Activated T-cell treated with anti-CD3 and anti-CD28 coated beads, Interleukin-2, amount 50 U/mL, for 24 hours (primary cell): ENCODE results near the gene RPH3AL.
A peak's percentile ranks its signal among the peaks of the same experiment; 100 is the strongest.
"Not testable (repeated sequence)": the region's sequence is repeated elsewhere in the genome, so short reads cannot be mapped to it uniquely, and the experiment has no call there.

Experiments
- DNase-seq: peaks from one replicate; pipeline ENCODE4 v3.0.0-alpha.2; 2020
- H3K27ac Mint-ChIP-seq: 2 replicates; pipeline ENCODE4 v1.8.0; 2020; ENCODE audit warnings: mild to moderate bottlenecking, mixed read lengths
- H3K27me3 Mint-ChIP-seq: 2 replicates; pipeline ENCODE4 v1.8.0; 2020; ENCODE audit warnings: mixed read lengths
- H3K36me3 Mint-ChIP-seq: 2 replicates; pipeline ENCODE4 v1.8.0; 2020; ENCODE audit warnings: low read depth, mixed read lengths
- H3K4me1 Mint-ChIP-seq: 2 replicates; pipeline ENCODE4 v1.8.0; 2020; ENCODE audit warnings: low read depth, mixed read lengths
- H3K4me3 Mint-ChIP-seq: 2 replicates; pipeline ENCODE4 v1.8.0; 2020; ENCODE audit warnings: mild to moderate bottlenecking, moderate library complexity, mixed read lengths
- H3K9me3 Mint-ChIP-seq: 2 replicates; pipeline ENCODE4 v1.8.0; 2020; ENCODE audit warnings: mixed read lengths

Gene RPH3AL

DNA sequence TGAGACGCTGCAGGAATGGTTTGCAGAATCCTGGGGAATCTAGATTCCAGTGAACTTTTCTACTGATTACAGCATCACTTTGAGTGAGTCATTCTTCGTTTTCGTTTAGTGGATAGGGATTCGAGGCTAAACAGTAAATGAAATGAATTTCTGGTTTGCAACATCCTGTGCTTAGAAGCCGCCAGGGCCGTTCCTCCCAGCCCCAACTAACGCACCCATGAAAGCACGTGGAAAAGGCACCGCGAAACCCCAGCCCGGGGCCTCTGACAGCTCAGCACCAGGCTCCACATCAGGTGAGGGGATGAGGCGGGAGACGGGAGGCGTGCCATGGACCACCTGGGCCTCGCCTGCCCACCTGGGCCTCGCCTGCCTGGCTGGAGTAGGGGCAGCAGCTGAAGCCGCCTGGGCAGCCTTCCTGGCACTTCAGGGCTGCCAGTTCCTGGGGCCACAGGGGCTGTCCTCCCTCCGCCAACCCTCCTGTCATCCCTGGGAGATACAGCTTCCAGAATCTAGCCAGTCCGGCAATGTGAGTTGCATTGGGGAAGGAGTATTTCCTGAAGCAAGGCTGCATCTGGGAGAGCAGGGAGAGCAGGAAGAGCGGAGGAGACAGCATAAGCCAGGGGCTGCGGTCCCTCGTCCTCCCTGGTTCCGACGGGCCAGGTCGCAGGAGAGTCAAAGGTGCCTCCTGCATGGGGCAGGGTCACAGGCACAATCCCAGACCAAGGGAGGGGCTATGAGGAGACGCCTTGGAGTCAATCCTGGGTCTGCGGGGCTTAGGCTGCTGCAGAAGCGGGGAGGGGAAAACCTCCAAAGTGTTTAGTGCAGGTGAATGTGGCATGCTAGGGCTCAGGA, 78.4 kb downstream of the RPH3AL start:
- Mint-ChIP-seq H3K36me3 (no peaks in the 10 kb centered on the region), H3K4me1 (no peaks in the 10 kb centered on the region), H3K27ac (no peak overlapping the region), H3K27me3 (no peaks in the 10 kb centered on the region), H3K4me3 (no peak overlapping the region), H3K9me3 (no peaks in the 10 kb centered on the region)
- DNase-seq: no peak

DNA sequence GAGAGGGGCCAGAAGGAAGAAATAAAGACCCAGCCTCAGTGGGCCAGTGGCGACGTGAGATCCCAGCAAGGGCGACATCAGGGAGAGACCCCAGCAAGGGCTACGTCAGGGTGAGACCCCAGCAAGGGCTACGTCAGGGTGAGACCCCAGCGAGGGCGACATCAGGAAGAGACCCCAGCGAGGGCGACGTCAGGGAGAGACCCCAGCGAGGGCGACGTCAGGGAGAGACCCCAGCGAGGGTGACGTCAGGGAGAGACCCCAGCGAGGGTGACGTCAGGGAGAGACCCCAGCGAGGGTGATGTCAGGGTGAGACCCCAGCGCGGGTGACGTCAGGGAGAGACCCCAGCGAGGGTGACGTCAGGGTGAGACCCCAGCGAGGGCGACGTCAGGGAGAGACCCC, 79.8 kb downstream of the RPH3AL start:
- not testable (repeated sequence) for DNase-seq, H3K36me3 Mint-ChIP-seq, H3K27me3 Mint-ChIP-seq

DNA sequence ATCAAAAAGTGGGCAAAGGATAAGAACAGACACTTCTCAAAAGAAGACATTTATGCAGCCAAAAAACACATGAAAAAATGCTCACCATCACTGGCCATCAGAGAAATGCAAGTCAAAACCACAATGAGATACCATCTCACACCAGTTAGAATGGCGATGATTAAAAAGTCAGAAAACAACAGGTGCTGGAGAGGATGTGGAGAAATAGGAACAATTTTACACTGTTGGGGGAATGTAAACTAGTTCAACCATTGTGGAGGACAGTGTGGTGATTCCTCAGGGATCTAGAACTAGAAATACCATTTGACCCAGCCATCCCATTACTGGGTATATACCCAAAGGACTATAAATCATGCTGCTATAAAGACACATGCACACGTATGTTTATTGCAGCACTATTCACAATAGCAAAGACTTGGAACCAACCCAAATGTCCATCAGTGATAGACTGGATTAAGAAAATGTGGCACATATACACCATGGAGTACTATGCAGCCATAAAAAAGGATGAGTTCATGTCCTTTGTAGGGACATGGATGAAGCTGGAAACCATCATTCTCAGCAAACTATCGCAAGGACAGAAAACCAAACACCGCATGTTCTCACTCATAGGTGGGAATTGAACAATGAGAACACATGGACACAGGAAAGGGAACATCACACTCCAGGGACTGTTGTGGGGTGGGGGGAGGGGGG, 80.5 kb downstream of the RPH3AL start:
- not testable (repeated sequence) for H3K4me3 Mint-ChIP-seq, H3K27ac Mint-ChIP-seq, H3K4me1 Mint-ChIP-seq, H3K27me3 Mint-ChIP-seq, DNase-seq, H3K9me3 Mint-ChIP-seq, H3K36me3 Mint-ChIP-seq

More for the DNA sequence above, 79.8 kb downstream of the RPH3AL start:
- H3K4me1 Mint-ChIP-seq, H3K27ac Mint-ChIP-seq, H3K9me3 Mint-ChIP-seq, H3K4me3 Mint-ChIP-seq: not testable (repeated sequence)

DNA sequence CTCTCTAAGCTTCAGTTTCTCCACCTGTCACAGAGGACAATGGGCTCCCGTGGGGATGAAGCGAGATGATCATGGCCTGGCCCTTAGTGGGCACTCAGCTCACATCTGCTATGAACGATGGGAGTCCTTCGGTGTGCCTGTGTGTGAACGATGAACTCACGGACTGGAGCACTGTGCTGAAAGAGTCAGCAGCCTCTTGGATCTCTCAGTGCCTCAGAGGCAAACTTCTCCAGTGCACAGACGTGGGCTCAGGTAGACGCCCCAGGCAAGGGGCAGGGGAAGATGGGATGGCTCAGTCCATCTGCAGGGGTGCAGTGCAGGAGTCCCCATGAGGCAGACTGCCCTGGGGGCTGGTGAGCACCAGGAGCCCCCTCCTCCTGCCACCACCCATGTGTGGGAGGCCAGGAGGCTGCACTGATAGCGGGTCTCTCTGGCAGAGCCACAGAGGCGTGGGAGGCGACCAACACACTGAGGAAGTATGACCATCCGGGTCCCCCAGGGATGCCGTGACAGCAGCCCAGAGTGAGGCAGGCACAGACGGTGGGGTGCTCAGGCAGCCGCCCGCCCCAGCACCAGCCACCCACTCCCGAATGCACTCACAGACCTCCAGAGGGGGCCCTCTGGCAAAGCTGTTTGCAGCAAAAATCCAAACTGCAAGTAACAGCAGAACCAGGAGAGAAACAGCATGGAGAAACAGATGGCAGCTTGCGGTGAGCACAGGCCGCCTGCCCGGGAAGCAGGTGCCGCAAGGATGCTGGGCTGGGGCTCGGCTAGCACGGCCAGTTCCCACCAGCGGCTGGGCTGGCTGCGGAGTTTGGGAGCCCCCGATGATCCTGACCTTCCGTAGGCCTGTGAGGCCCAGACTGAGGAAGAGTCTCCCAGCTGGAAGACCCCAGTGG, 82.7 kb downstream of the RPH3AL start:
- H3K4me1 Mint-ChIP-seq: no peaks in the 10 kb centered on the region
- H3K27ac Mint-ChIP-seq: no peak overlapping the region
- H3K36me3 Mint-ChIP-seq: no peaks in the 10 kb centered on the region
- no peak overlapping the region for H3K4me3 Mint-ChIP-seq
- no peaks in the 10 kb centered on the region for H3K27me3 Mint-ChIP-seq
- no peak for DNase-seq
- H3K9me3 Mint-ChIP-seq: no peaks in the 10 kb centered on the region

GRCh38 chr17:266701-267667, 85.6 kb downstream of the RPH3AL start:
- peak; percentile 9 for DNase-seq
- no peaks in the 10 kb centered on the region for H3K9me3 Mint-ChIP-seq
- H3K27ac Mint-ChIP-seq: no peak overlapping the region
- H3K4me1 Mint-ChIP-seq: no peaks in the 10 kb centered on the region
- H3K4me3 Mint-ChIP-seq: no peak overlapping the region
- no peaks in the 10 kb centered on the region for H3K36me3 Mint-ChIP-seq
- H3K27me3 Mint-ChIP-seq: no peaks in the 10 kb centered on the region

GRCh38 chr17:266219-266618, 86.4 kb downstream of the RPH3AL start:
- DNase-seq: peak; percentile 11
- Mint-ChIP-seq H3K27me3 (no peaks in the 10 kb centered on the region), H3K36me3 (no peaks in the 10 kb centered on the region), H3K27ac (no peak overlapping the region), H3K4me1 (no peaks in the 10 kb centered on the region), H3K4me3 (no peak overlapping the region), H3K9me3 (no peaks in the 10 kb centered on the region)

DNA sequence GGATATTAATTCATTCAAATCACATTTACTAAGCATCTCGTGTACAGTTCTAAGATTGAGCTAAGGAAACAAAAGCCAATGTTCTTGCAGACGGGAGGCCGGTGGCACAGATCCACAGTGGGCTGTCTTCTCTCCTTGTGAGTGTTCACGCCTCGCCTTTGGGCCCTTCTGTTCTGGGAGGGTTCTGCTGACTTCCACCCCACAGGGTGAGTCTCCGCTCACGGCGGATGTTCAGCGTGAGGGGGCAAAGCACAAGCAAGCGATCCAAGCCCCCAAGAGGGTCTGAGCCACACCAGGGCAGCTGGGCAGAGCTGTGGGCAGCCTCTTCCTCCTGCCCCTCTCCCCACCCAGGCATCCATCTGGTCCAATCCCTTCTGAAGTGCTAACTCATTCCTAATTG, 86.9 kb downstream of the RPH3AL start:
- H3K27me3 Mint-ChIP-seq: no peaks in the 10 kb centered on the region
- no peaks in the 10 kb centered on the region for H3K4me1 Mint-ChIP-seq
- H3K36me3 Mint-ChIP-seq: no peaks in the 10 kb centered on the region
- H3K4me3 Mint-ChIP-seq: no peak overlapping the region
- no peak for DNase-seq
- H3K9me3 Mint-ChIP-seq: no peaks in the 10 kb centered on the region
- no peak overlapping the region for H3K27ac Mint-ChIP-seq

DNA sequence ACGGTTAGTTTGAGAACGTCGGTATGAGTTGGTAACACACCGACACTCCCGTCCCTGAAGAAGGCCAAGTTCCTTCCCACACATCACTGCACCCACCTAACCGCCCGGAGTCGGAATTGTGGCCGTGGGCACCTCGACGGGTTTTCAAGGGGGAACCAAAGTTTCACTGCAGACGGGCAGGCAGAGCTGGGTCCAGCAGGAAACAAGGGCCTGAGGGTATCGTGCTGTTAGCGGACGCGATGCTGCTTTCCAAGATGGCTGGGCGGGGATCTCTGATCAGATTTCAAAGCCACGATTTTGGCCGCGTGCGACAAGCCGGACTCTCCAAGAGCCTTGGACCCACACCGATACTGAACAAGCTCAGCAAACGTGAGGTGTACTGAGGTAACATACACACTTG, 88.8 kb downstream of the RPH3AL start:
- H3K27ac Mint-ChIP-seq: no peak overlapping the region
- no peaks in the 10 kb centered on the region for H3K4me1 Mint-ChIP-seq
- no peaks in the 10 kb centered on the region for H3K9me3 Mint-ChIP-seq
- no peaks in the 10 kb centered on the region for H3K36me3 Mint-ChIP-seq
- DNase-seq: peak; percentile 5
- no peak overlapping the region for H3K4me3 Mint-ChIP-seq
- H3K27me3 Mint-ChIP-seq: no peaks in the 10 kb centered on the region

DNA sequence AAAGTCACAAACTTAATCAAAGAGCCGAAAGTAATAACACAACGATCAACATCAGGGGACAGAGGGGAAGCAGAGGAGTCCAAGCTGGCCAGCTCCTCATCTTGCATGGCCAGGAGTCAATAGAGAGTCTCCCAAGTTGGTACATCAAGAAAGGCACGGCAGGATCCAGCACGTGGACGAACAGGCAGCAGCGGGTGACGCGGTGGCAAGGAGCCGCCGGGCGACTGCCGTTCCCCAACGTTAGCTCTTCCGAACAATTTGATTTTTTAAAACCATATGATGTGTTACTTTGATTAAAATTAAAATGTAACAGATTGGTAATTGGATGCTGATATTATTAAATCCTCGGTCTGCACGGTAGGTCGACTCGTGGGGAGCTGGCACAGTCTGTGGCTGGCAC, 89.3 kb downstream of the RPH3AL start:
- H3K36me3 Mint-ChIP-seq: no peaks in the 10 kb centered on the region
- H3K27me3 Mint-ChIP-seq: no peaks in the 10 kb centered on the region
- H3K4me1 Mint-ChIP-seq: no peaks in the 10 kb centered on the region
- no peak overlapping the region for H3K27ac Mint-ChIP-seq
- H3K9me3 Mint-ChIP-seq: no peaks in the 10 kb centered on the region
- peak; percentile 1 for DNase-seq
- H3K4me3 Mint-ChIP-seq: no peak overlapping the region

GRCh38 chr17:261635-262034, 91.0 kb downstream of the RPH3AL start:
- no peaks in the 10 kb centered on the region for H3K36me3 Mint-ChIP-seq
- H3K4me3 Mint-ChIP-seq: no peak overlapping the region
- no peaks in the 10 kb centered on the region for H3K27me3 Mint-ChIP-seq
- no peaks in the 10 kb centered on the region for H3K9me3 Mint-ChIP-seq
- no peak for DNase-seq
- H3K4me1 Mint-ChIP-seq: no peaks in the 10 kb centered on the region
- H3K27ac Mint-ChIP-seq: no peak overlapping the region

- Mint-ChIP-seq H3K36me3 (no peaks in the 10 kb centered on the region), H3K9me3 (no peaks in the 10 kb centered on the region), H3K27ac (no peak overlapping the region), H3K4me1 (no peaks in the 10 kb centered on the region), H3K4me3 (no peak overlapping the region), H3K27me3 (no peaks in the 10 kb centered on the region)
- DNase-seq: peak; percentile 0
Measured at GRCh38 chr17:260944-261343, 91.7 kb downstream of the RPH3AL start.

- Mint-ChIP-seq H3K27ac (no peak overlapping the region), H3K4me1 (no peaks in the 10 kb centered on the region), H3K36me3 (no peaks in the 10 kb centered on the region), H3K9me3 (no peaks in the 10 kb centered on the region), H3K4me3 (no peak overlapping the region), H3K27me3 (no peaks in the 10 kb centered on the region)
- no peak for DNase-seq
Measured at GRCh38 chr17:260031-260791, 92.4 kb downstream of the RPH3AL start.

DNA sequence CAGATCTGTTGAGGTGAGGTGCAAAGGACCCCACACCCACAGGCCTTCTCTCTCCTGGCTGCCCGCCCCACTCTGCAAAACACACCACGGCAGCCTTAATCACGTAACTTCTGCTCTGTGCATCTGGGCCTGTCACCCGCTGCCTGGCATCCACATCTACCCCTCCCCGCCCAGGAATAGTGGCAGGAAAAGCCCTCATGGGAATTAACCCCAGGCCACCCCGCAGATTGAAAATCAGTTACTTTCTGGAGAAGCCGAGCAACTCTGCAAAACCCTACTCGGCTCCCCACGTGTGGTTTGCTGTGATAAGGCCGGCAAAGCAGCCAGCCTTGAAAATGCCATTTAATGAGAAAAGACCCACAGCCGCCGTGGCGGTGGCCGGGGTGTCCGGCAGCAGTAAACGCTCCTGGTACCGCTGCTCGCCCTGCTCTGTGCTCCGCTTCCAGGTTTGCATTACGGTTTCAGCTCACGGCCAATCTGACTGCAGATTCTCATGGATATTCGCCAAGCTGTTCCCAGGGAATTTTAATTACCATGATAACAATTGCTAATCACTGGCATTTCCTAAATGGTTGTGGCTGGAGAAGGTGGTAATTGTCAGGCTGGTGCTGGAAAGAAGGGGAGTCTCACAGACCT, 93.1 kb downstream of the RPH3AL start:
- no peaks in the 10 kb centered on the region for H3K9me3 Mint-ChIP-seq

More for the DNA sequence above, 93.1 kb downstream of the RPH3AL start:
- Mint-ChIP-seq H3K27ac (no peak overlapping the region), H3K4me1 (no peaks in the 10 kb centered on the region), H3K4me3 (no peak overlapping the region), H3K36me3 (no peaks in the 10 kb centered on the region), H3K27me3 (no peaks in the 10 kb centered on the region)
- no peak for DNase-seq
